SK-N-SH treated with all-trans-retinoic acid at 6 μM for 48 hours (cell line): Measurements from ENCODE around the gene TTLL13.

Experiments used
- ATAC-seq: fragments of 200-7000 bp; cut with Tn5 transposase; 3 replicates; pipeline ENCODE4 v1.9.1; 2020; ENCODE audit warnings: mild to moderate bottlenecking, moderate library complexity
- BACH2 ChIP-seq: fragments of 250-450 bp; sonication (Bioruptor Pico); IDR thresholded peaks from 2 replicates; pipeline ENCODE4 v1.9.0; 2021; ENCODE audit warnings: mild to moderate bottlenecking, borderline replicate concordance
- CSDC2 ChIP-seq: fragments of 250-450 bp; sonication (Bioruptor Pico); IDR thresholded peaks from 2 replicates; pipeline ENCODE4 v1.5.0; 2020; ENCODE audit warnings: mild to moderate bottlenecking, moderate library complexity
- GLIS3 ChIP-seq: fragments of 250-450 bp; sonication (Bioruptor Pico); IDR thresholded peaks from 2 replicates; pipeline ENCODE4 v1.5.0; 2020; ENCODE audit warnings: mild to moderate bottlenecking, moderate library complexity
- ISL1 ChIP-seq: fragments of 250-450 bp; sonication (Bioruptor Pico); IDR thresholded peaks from 2 replicates; pipeline ENCODE4 v2.1.2; 2022; ENCODE audit warnings: mild to moderate bottlenecking, moderate library complexity
- PPARA ChIP-seq: fragments of 250-450 bp; sonication (Bioruptor Pico); IDR thresholded peaks from 2 replicates; pipeline ENCODE4 v1.5.0; 2020; ENCODE audit warnings: mild to moderate bottlenecking, borderline replicate concordance
- RARB ChIP-seq: fragments of 250-450 bp; sonication (Bioruptor Pico); IDR thresholded peaks from 2 replicates; pipeline ENCODE4 v1.8.0; 2021; ENCODE audit warnings: mild to moderate bottlenecking, moderate library complexity
- SNAI2 ChIP-seq: fragments of 250-450 bp; sonication (Bioruptor Pico); IDR thresholded peaks from 2 replicates; pipeline ENCODE4 v1.5.0; 2020; ENCODE audit warnings: mild to moderate bottlenecking, moderate library complexity
- TCF4 ChIP-seq: fragments of 250-450 bp; sonication (Bioruptor Pico); IDR thresholded peaks from 2 replicates; pipeline ENCODE4 v1.8.0; 2021; ENCODE audit warnings: mild to moderate bottlenecking, moderate library complexity, borderline replicate concordance
- ZC3H10 ChIP-seq: fragments of 250-450 bp; sonication (Bioruptor Pico); IDR thresholded peaks from 2 replicates; pipeline ENCODE4 v1.5.1; 2021; ENCODE audit warnings: mild to moderate bottlenecking, moderate library complexity
- ZFP3 ChIP-seq: fragments of 250-450 bp; sonication (Bioruptor Pico); IDR thresholded peaks from 2 replicates; pipeline ENCODE4 v1.5.0; 2020; ENCODE audit warnings: mild to moderate bottlenecking, moderate library complexity
- ZFP30 ChIP-seq: fragments of 450-650 bp; formaldehyde crosslinking; IDR thresholded peaks from 2 replicates; pipeline ENCODE4 v1.5.0; 2022; ENCODE audit warnings: mild to moderate bottlenecking, moderate library complexity
- ZNF565 ChIP-seq: fragments of 450-650 bp; formaldehyde crosslinking; conservative IDR thresholded peaks from 2 replicates; pipeline ENCODE4 v1.5.0; 2020; ENCODE audit warnings: low read depth, mild to moderate bottlenecking, moderate library complexity
- ZNF70 ChIP-seq: fragments of 450-650 bp; formaldehyde crosslinking; IDR thresholded peaks from 2 replicates; pipeline ENCODE4 v1.5.0; 2020; ENCODE audit warnings: mild to moderate bottlenecking, moderate library complexity
- TF ChIP-seq, protein P1 (sequence below): fragments of 250-450 bp; sonication (Bioruptor Pico); IDR thresholded peaks from 2 replicates; pipeline ENCODE4 v1.8.0; 2021; ENCODE audit warnings: low read depth, mild to moderate bottlenecking, moderate library complexity, borderline replicate concordance
- TF ChIP-seq, protein P2 (sequence below): fragments of 250-450 bp; sonication (Bioruptor Pico); IDR thresholded peaks from 2 replicates; pipeline ENCODE4 v1.5.1; 2021; ENCODE audit warnings: mild to moderate bottlenecking, moderate library complexity
- TF ChIP-seq, protein P3 (sequence below): fragments of 250-450 bp; sonication (Bioruptor Pico); IDR thresholded peaks from 2 replicates; pipeline ENCODE4 v1.5.0; 2020; ENCODE audit warnings: mild to moderate bottlenecking, moderate library complexity
- TF ChIP-seq, protein P4 (sequence below): fragments of 250-450 bp; sonication (Bioruptor Pico); IDR thresholded peaks from 2 replicates; pipeline ENCODE4 v1.8.0; 2020; ENCODE audit warnings: mild to moderate bottlenecking, moderate library complexity, borderline replicate concordance
- TF ChIP-seq, protein P5 (sequence below): fragments of 250-450 bp; sonication (Bioruptor Pico); IDR thresholded peaks from 2 replicates; pipeline ENCODE4 v1.5.1; 2020; ENCODE audit warnings: low read depth, mild to moderate bottlenecking, moderate library complexity

The TTLL13 gene

DNA sequence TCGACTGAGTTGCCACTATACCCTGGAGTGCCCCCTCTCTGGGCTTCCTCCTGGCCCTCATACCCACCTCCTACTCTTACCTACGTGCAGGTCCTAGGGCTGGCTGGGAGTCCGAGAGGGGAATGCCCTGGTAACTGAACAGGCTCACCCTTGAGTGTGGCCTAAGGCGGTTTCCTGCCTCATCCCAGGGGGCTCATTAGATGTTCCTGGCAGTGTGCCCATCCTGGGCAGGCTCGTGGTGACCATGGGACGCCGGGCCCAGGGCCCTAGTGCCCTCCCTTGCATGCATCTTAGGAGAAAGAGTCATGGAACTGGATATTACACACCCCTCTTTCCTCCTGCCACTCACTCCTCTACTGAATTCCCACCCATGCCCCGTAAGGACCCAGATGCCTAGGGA, 45.4 kb upstream of the TTLL13 start:
- TF ChIP-seq, protein P1, sequence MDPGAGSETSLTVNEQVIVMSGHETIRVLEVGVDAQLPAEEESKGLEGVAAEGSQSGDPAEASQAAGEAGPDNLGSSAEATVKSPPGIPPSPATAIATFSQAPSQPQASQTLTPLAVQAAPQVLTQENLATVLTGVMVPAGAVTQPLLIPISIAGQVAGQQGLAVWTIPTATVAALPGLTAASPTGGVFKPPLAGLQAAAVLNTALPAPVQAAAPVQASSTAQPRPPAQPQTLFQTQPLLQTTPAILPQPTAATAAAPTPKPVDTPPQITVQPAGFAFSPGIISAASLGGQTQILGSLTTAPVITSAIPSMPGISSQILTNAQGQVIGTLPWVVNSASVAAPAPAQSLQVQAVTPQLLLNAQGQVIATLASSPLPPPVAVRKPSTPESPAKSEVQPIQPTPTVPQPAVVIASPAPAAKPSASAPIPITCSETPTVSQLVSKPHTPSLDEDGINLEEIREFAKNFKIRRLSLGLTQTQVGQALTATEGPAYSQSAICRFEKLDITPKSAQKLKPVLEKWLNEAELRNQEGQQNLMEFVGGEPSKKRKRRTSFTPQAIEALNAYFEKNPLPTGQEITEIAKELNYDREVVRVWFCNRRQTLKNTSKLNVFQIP (CRISPR knock-in tag) = no peak
- no peak for TF ChIP-seq ZC3H10 (CRISPR knock-in tag)

DNA sequence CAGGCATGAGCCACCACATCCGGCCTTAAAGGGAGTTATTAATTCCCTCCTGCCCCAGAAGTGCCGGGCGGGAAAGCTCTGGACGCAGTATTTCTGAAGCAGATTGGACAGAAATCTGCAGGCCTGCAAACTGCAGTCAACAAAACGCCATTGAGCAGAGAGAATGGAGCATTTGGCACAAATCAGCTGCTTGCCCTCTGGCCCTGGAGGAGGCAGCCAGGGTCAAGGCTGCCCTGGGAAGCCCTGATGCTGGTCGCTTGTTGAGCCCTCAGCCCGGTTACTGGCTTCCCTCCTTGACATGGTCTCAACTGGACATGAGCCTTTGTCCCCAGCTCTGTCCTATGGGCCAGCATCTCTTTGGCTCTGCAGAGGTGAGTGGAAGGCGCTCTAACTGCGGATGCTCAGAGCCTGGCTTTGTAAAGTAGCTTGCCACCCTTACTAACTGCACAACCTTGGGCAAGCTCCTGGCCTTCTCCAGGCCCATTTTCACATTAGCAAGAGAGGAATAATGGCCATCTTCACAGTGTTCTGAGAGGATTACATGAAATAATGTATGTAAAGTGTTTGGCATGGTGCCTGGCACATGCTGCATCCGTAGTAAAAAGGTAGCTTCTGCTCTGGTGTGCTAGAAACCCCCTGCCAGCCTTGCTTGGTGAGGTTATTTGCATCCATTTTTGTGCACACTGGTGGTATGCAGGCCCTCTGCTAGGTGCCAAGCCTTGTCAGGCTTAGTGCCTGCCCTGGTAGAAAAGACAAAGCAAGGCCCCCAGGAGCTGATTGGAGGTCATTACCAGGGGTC, 44.1 kb upstream of the TTLL13 start:
- TF ChIP-seq PPARA = no peak
- no peak for TF ChIP-seq CSDC2 (CRISPR knock-in tag)
- ATAC-seq = no peak

More for the DNA sequence above, 45.4 kb upstream of the TTLL13 start:
- no peak for ATAC-seq

DNA sequence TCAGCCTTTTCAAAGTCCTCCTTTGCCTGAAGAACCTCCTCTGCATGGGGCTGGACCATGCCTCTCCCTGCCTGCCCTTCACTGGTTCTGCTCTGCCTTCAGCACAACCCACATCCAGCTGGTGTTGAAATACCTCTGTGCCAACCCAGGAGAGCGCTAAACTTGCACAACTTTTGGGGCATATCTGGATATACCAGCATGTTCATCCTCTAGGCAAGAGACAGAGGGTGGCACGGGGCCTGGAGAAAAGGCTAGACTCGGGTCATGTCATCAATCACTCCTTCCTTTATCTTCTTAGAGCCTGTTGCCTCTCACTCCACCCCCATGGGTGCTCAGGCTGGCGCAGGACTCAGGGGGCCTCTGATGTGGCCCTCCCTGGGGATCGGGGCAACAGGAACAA, 43.5 kb upstream of the TTLL13 start:
- TF ChIP-seq ZFP3 (no peak), BACH2 (no peak), TCF4 (CRISPR knock-in tag) (no peak), SNAI2 (no peak), GLIS3 (CRISPR knock-in tag) (no peak), PPARA (no peak), CSDC2 (CRISPR knock-in tag) (no peak), ZNF70 (no peak), ZNF565 (CRISPR knock-in tag) (no peak), ZC3H10 (CRISPR knock-in tag) (no peak), ZFP30 (CRISPR knock-in tag) (no peak), RARB (no peak)
- TF ChIP-seq, protein P2, sequence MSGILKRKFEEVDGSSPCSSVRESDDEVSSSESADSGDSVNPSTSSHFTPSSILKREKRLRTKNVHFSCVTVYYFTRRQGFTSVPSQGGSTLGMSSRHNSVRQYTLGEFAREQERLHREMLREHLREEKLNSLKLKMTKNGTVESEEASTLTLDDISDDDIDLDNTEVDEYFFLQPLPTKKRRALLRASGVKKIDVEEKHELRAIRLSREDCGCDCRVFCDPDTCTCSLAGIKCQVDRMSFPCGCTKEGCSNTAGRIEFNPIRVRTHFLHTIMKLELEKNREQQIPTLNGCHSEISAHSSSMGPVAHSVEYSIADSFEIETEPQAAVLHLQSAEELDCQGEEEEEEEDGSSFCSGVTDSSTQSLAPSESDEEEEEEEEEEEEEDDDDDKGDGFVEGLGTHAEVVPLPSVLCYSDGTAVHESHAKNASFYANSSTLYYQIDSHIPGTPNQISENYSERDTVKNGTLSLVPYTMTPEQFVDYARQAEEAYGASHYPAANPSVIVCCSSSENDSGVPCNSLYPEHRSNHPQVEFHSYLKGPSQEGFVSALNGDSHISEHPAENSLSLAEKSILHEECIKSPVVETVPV (CRISPR knock-in tag) = no peak
- TF ChIP-seq, protein P3, sequence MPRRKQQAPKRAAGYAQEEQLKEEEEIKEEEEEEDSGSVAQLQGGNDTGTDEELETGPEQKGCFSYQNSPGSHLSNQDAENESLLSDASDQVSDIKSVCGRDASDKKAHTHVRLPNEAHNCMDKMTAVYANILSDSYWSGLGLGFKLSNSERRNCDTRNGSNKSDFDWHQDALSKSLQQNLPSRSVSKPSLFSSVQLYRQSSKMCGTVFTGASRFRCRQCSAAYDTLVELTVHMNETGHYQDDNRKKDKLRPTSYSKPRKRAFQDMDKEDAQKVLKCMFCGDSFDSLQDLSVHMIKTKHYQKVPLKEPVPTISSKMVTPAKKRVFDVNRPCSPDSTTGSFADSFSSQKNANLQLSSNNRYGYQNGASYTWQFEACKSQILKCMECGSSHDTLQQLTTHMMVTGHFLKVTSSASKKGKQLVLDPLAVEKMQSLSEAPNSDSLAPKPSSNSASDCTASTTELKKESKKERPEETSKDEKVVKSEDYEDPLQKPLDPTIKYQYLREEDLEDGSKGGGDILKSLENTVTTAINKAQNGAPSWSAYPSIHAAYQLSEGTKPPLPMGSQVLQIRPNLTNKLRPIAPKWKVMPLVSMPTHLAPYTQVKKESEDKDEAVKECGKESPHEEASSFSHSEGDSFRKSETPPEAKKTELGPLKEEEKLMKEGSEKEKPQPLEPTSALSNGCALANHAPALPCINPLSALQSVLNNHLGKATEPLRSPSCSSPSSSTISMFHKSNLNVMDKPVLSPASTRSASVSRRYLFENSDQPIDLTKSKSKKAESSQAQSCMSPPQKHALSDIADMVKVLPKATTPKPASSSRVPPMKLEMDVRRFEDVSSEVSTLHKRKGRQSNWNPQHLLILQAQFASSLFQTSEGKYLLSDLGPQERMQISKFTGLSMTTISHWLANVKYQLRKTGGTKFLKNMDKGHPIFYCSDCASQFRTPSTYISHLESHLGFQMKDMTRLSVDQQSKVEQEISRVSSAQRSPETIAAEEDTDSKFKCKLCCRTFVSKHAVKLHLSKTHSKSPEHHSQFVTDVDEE = no peak
- TF ChIP-seq, protein P4, sequence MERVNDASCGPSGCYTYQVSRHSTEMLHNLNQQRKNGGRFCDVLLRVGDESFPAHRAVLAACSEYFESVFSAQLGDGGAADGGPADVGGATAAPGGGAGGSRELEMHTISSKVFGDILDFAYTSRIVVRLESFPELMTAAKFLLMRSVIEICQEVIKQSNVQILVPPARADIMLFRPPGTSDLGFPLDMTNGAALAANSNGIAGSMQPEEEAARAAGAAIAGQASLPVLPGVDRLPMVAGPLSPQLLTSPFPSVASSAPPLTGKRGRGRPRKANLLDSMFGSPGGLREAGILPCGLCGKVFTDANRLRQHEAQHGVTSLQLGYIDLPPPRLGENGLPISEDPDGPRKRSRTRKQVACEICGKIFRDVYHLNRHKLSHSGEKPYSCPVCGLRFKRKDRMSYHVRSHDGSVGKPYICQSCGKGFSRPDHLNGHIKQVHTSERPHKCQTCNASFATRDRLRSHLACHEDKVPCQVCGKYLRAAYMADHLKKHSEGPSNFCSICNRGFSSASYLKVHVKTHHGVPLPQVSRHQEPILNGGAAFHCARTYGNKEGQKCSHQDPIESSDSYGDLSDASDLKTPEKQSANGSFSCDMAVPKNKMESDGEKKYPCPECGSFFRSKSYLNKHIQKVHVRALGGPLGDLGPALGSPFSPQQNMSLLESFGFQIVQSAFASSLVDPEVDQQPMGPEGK (CRISPR knock-in tag) = no peak
- TF ChIP-seq, protein P5, sequence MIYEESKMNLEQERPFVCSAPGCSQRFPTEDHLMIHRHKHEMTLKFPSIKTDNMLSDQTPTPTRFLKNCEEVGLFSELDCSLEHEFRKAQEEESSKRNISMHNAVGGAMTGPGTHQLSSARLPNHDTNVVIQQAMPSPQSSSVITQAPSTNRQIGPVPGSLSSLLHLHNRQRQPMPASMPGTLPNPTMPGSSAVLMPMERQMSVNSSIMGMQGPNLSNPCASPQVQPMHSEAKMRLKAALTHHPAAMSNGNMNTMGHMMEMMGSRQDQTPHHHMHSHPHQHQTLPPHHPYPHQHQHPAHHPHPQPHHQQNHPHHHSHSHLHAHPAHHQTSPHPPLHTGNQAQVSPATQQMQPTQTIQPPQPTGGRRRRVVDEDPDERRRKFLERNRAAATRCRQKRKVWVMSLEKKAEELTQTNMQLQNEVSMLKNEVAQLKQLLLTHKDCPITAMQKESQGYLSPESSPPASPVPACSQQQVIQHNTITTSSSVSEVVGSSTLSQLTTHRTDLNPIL (CRISPR knock-in tag) = no peak
- no peak for ATAC-seq

DNA sequence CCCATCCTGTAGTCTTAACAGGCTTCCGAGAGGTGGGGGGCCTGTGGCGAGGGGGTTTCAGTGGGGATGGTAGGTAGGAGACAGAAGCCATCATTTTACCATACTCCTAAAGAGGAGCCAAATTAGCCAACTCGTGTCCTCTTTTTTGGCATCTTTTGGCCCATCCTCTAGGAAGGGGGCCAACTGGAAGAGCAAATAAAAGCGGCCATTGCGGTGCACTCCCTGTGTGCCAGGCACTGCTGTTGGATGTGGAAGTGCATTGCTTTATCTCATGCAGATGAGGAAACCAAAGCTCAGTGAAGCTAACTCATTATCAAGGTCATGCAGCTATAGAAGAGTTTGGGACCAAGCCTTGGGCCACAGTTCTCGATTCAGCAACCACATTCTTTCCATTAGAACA, 42.1 kb upstream of the TTLL13 start:
- no peak for TF ChIP-seq BACH2
- no peak for TF ChIP-seq GLIS3 (CRISPR knock-in tag)
- TF ChIP-seq SNAI2 = no peak
- TF ChIP-seq, protein P5 (CRISPR knock-in tag) = no peak
- no peak for TF ChIP-seq ISL1 (CRISPR knock-in tag)
- TF ChIP-seq, protein P3 = no peak
- ATAC-seq = no peak
